ENCODE measurements around the gene CUBN.

Gene CUBN

DNA sequence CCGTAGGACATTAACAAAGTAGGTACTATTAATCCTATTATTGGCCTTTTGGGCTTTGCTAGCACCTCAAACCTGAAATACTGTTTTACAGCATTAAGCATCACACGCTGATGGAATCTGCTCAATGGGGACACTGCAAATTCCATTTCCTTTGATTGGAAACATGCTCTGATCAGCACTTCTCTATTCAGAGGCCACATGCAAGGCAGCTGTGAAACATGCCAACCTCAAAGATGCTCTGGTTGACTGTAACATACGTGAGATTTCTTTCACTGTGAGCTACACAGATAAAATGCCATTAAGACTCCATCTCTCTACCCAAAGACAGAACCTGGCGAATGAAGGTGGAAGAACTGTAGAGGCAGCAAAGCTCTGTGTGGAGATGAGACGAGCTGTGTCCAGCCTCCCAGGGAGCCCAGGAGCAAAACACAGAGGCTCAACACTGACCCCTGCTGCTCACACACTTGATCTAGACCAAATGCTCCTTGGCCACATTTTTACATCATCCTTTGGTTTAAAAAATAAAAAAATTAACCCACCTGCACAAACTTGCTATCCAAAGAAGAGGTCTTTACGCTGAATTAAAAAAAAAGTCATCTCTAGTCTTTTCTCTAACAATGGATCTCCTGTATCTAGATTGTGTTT is 320.4 kb downstream of the CUBN start:
- FAIRE-seq (no peak), DNase-seq (ENCODE audit: insufficient read length, low spot score) (peak; percentile 35)

DNA sequence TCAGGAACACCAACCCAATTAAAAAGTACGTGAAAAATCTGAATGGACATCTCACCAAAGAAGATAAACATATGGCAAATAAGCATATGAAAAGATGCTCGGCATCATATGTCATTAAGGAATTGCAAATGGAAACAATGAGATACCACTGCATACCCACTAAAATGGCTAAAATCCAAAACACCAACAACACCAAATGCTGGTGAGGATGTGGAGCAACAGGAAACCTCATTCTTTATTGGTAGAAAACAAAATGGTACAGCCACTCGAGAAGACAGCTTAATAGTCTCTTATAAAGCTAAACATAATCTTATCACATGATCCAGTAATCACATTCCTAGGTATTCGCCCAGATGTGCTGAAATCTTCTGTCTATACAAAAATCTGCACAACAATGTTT is 325.5 kb downstream of the CUBN start:
- FAIRE-seq, result no peak
- no peak for DNase-seq (ENCODE audit: insufficient read length, low spot score)

DNA sequence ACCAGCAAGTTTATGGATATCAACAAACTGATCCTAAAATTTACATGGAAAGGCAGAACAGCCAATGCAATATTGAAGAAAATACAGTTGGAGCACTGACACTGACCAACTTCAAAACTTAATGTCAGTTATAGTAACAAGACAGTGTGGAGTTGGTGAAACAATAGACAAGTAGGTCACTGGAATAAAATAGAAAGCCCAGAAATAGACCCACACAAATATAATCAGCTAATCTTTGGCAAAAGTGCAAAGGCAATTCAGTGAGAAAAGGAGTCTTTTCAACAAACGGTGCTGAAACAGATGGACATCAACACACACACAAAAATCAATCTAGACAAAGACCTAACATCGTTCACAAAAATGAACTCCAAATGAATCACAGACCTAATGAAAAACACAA is 326.1 kb downstream of the CUBN start:
- FAIRE-seq, result no peak

DNA sequence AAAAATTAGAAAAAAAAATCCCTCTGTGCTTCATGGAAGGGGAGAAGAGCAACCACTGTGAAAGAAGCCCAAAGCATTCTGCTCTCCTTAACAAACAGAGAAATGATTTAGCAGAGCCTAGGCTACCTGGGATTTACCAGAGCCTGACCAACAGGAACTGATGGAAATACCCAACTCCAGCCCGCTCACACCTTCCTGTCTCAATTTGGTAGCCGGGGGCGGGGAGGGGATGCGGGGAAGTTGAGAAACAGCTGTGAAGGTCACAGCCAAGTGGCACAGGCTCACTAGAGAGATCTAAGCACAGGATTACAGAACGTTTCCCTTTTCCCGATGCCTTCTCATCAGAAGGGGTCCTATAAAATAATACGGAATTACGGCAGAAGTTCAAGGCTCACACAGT is 330.0 kb downstream of the CUBN start:
- DNase-seq (ENCODE audit: insufficient read length, low spot score) (no peak), FAIRE-seq (no peak)

More for the DNA sequence above, 326.1 kb downstream of the CUBN start:
- no peak for DNase-seq (ENCODE audit: insufficient read length, low spot score)

DNA sequence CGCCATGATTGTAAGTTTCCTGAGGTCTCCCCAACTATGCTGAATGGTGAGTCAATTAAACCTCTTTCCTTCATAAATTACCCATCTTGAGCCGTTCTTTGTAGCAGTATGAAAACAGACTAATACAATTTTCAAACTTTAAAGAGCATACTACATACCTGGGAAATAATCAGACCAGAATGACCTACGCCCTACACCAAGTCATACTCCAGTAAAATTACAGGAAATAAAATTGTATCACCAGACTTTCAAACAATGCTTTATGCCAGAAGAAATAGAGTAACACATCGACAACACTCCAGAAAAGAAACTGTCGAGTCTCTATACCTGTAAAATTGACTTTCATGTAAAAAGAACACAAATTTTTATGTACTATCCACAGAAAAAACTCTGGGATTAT is 331.0 kb downstream of the CUBN start:
- no peak for FAIRE-seq
- DNase-seq (ENCODE audit: insufficient read length, low spot score), result no peak

DNA sequence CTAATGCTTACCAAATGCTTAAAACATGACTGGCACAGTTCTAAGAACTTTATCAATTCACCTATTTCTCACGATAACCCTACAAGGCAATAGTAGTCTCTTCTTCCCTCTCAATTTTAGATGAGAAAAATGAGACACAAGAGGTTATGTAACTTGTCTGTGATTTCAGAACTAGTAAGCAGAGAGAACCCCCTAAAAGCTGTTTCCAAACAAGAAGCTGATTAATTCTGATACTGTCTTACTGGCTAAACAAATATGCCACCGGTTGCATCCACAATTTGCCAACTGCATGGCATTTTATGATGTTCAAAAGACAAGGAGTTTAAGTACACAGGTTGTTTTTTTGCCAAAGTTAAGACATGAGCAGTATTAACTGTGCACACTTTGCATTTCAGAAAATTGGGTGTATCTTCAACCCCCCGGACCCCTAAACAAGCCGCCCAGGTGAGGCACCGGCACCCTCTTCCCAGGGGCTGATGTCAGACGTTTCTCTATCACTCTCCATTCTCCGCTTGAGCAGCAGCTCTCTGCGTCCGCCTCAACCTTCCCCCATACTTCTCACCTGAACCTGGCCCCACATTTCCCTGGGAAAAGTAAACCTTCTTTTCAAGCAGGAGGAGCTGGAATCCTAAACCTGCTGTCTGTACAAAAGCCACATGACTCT is 334.1 kb downstream of the CUBN start:
- no peak for FAIRE-seq
- DNase-seq (ENCODE audit: insufficient read length, low spot score), result no peak

DNA sequence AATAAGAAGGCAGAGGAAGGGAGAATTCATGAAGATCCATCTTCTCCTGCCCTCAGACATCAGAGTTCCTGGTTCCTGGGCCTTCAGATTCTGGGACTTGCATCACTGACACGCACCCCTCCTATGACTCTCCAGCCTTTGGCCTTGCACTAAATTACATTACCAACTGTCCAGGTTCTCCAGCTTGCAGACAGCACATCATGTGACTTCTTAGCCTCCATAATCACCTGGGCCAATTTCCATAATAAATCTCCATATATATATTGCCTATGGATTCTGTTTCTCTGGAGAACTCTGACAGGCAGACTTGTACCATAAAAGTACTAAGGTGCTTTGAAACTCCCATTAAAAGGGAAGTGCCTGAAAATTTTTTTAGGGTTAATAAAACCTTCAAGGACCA is 335.6 kb downstream of the CUBN start:
- FAIRE-seq, result no peak

DNA sequence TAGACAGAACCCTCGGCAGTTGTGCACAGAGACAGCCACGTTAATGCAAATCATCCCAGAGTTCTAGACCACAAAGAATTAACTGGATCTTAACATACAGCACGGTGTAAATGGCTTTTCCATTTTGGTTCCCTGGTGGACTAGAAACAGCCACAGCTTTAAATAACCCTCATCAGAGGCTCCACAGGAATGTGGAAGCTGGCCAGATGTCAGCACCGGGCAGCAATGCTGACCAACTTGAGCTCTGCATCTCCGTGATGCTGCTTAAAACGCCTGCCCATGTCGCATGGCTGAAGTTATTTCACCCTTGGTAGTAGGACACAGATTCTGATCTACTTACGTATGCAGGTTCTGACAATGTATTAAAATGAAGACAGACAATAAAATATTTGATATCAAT is 336.9 kb downstream of the CUBN start:
- DNase-seq (ENCODE audit: insufficient read length, low spot score) (no peak), FAIRE-seq (no peak)

More for the DNA sequence above, 335.6 kb downstream of the CUBN start:
- no peak for DNase-seq (ENCODE audit: insufficient read length, low spot score)

DNA sequence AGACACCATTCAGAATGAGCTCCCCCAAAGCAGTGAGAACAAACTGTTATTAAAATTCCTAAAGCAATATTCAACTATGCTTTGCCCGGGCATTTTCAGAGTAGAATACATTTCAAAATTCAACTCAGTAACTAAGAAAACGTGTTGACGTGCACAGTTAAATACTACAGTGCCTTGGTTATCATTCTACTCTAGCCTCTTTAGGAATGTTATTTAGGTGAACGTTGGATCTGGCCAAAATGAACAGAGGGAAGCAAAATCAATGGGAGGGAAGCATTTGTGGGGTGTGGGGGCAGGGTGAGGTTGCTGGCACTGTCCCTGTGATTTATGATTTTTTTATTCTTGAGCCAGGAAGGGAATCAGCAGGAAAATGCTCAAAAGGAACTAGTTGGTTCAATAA is 339.8 kb downstream of the CUBN start:
- DNase-seq (ENCODE audit: insufficient read length, low spot score) (no peak), FAIRE-seq (no peak)

DNA sequence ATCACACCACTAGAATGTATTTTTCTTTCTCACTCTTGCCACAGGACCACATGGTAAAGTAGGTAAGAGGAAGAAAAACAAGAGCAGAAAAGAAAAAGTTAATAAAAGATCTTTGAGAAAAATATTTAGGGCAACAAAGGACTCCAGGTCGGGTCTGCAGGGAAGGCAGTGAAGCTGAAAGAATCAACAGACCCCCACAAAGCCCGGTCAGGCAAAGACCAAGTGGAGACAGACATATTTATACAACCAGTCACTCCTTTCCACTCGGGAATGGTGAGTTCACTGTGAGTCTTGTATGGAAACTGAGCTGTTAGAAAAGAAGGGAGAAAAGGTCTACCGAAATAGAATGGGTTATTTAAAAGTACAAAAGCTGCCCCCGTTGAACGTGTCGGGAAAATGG is 340.4 kb downstream of the CUBN start:
- DNase-seq (ENCODE audit: insufficient read length, low spot score) (no peak), FAIRE-seq (no peak)

DNA sequence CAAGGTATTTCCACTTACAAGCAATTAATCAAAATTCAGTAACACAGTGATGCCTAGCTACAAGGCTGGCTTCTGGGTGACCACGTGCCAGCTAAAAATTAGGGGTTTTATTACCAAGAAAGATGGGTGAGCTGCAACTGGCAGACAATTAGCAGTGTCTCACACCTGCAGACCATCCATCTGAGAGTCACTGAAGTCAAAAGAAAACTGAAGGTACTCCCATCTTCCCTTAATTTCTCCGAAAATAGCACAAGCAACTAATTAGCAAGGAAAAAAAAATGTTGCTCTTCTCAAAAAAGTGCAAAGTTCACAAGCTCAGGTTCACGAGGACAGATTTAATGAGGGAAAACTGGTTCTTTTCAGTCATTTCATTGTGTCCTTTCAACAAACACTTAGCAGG is 340.8 kb downstream of the CUBN start:
- DNase-seq (ENCODE audit: insufficient read length, low spot score) (no peak), FAIRE-seq (no peak)

DNA sequence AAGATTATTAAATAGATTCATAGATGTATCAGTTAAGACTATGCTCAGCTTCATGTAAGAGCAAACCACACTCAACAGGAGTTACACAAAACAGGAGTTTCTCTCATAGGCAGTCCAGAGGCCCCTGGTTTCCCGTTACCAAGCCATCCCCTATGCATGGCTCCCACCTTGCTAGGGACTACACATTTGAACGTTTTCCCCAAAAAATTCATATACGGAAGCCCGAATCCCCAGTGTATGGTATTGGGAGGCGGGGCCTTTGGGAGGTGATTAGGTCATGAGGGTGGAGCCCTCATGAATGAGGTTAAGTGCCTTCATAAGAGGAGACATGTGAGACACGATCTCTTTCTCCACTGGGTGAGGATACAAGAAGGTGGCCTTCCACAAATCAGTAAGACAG is 341.5 kb downstream of the CUBN start:
- FAIRE-seq (no peak), DNase-seq (ENCODE audit: insufficient read length, low spot score) (no peak)

DNA sequence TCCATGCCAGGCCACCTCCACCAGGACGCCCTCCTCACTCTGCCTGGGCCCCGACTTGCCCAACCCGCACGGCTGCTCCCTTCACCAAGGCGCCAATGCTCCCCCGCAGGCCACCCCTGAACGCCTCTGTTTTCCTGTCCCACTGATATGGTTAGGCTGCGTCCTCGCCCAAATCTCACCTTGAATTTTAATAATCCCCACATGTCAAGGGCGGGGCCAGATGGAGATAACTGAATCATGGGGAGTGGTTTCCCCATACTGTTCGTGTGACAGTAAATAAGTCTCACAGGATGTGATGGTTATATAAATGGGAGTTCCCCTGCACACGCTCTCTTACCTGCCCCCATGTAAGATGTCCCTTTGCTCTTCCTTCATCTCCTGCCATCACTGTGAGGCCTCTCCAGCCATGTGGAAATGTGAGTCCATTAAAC is 342.2 kb downstream of the CUBN start:
- DNase-seq (ENCODE audit: insufficient read length, low spot score) (no peak), FAIRE-seq (no peak)

DNA sequence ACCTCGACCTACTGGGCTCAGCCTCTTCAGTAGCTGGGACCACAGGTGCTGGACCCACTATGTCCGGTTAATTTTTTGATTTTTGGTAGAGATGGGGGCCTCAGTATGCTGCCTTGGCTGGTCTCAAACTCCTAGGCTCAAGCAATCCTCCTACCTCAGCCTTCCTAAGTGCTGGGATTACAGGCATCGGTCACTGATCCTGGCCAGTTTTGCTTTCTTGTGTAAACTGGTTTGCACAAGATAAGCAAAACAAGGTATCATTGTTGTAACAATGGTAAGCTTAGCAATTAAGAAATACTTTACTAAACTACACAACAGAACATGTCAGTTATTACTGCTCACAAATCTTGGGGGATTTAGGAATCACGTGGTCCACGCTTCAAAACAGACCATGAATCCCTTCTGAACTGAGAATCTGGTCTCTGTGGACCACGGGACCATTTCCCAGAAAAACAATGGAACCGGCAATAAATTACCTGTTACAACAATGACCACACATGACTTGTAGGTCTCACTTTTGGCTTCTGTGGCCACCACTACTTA is 349.2 kb downstream of the CUBN start:
- no peak for FAIRE-seq

DNA sequence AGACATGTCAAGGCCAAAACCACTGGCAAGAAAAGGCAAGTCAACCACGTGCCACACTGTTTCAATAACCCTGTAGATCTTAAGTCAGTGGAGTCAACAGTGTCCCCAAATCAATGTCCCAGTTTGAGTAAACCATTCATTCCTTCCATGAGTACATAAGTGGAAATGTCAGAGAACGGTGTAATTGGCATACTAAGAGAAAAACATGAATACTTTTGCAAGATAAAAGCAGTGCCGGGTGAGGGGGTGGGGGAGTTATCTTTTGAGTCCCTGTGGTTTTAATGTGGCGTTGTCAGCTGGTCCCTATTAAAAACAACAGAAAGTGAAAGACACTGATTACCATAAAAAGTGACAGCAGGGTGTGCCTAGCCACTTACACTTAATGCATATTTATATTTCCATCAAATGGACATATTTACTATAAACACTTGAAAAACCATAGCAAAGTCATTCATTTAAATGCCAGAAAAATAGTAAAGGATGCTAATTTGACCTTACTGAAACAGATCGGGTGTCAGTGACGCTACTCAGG is 350.2 kb downstream of the CUBN start:
- no peak for DNase-seq (ENCODE audit: insufficient read length, low spot score)
- FAIRE-seq, result no peak

More for the DNA sequence above, 349.2 kb downstream of the CUBN start:
- no peak for DNase-seq (ENCODE audit: insufficient read length, low spot score)

DNA sequence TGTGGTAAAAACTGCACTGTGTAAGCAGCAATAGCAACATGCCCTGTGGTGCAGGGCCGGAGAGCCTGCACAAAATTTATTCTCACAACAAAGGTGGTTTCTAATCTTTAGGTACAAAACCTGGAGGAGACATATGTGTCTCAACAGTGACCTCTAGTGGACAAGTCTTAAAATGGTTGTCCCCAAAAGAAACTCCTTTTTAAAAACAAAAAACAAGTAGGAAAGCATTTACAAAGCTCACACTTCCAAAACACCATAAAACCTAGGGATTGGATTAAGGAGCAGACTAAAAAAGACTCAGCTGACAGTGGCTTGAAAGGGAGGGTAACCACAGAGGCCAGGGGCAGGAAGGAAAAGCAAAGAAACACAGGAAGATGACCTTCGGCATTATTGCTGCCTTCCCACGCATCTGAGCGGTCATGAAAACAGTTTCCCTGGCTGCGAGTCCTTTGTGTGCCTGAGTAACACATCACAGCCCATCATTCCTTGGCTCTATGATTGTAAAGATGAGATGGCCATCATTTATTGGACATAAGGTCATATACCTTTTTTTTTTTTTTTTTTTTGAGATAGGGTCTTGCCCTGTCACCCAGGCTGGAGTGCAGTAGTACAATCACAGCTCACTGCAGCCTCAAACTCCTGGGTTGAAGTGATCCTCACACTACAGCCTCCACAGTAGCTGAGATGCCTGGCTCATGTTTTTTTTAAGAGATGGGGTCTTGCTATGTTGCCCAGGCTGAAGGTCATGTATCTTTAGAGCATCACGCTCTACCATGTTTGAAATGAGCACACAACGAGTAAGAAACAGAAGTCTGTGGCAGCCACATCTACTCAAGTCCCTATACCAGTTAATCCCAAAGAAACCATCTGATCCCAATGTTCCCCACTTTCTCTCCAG is 351.9 kb downstream of the CUBN start:
- FAIRE-seq, result no peak
- DNase-seq (ENCODE audit: insufficient read length, low spot score), result peak; percentile 37

DNA sequence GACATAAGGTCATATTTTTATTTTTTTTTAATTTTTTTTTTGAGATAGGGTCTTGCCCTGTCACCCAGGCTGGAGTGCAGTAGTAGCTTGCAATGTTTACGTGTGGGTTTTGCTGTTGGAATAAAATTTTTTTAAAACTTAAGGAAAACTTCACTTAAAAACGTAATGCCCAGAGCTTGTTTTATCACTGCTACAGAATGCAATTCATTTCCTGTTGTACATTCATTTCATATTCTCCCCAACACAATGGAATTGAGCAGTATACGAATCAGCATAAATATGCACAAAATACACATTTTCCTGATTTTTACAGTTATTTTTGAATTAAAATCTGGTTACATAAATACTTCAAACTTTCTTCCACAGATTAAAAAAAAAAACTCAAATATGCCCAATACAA is 352.7 kb downstream of the CUBN start:
- FAIRE-seq (no peak), DNase-seq (ENCODE audit: insufficient read length, low spot score) (no peak)
